Panc1 (cell line): ENCODE data around the gene TBC1D10B. TPM values are rescaled to one million over a fixed set of nuclear protein-coding genes. Genes with fewer than 3 reads are reported as not detected.

Experiments used
- ATAC-seq: fragments of 200-7000 bp; cut with Tn5 transposase; 2 replicates; pipeline ENCODE4 v1.9.1; 2020; ENCODE audit warnings: mild to moderate bottlenecking, moderate library complexity
- BruUV-seq: library from RNA; stranded (reverse); fragments of 400-500 nt; replicated peaks from 2 replicates; lab custom pipeline; 2021; lab: Mats Ljungman, UMichigan
- CTCF ChIA-PET: fragments of 300-600 bp; sonication (Branson Sonifier 250); formaldehyde crosslinking; loops from one replicate; lab custom pipeline; 2022; ENCODE audit warnings: antibody characterized with exemption; lab: Charles Lee
- POLR2A ChIA-PET: fragments of 300-600 bp; sonication (Branson Sonifier 250); formaldehyde crosslinking; loops from one replicate; lab custom pipeline; 2022; ENCODE audit warnings: antibody characterized with exemption; lab: Charles Lee
- DNase-seq: peaks from one replicate; pipeline ENCODE4 v3.0.0-alpha.2; 2010; ENCODE audit warnings: low read depth, low spot score
- H3K27ac ChIP-seq: 2 replicates; pipeline ENCODE4 v1.5.1; 2011; ENCODE audit warnings: mild to moderate bottlenecking, low read length, inconsistent platforms
- H3K27me3 ChIP-seq: fragments of 200-500 bp; sonication (Bioruptor generic); 2 replicates; pipeline ENCODE4 v1.6.0; 2014; ENCODE audit warnings: low read length, inconsistent platforms; ENCODE audit not compliant: control insufficient read depth, insufficient read depth
- H3K36me3 ChIP-seq: fragments of 200-500 bp; sonication (Bioruptor generic); 2 replicates; pipeline ENCODE4 v1.5.1; 2014; ENCODE audit warnings: inconsistent platforms, mild to moderate bottlenecking, low read length, moderate library complexity; ENCODE audit not compliant: control insufficient read depth, insufficient read depth
- H3K4me1 ChIP-seq: 2 replicates; pipeline ENCODE4 v1.5.1; 2011; ENCODE audit warnings: inconsistent platforms, mild to moderate bottlenecking, low read length, moderate library complexity; ENCODE audit not compliant: control insufficient read depth, insufficient read depth
- H3K4me3 ChIP-seq, 2 experiments: 2 replicates each; pipeline ENCODE4 v1.5.1; 2011 to 2012; ENCODE audit warnings: low read depth in 2 of 2, low read length in 2 of 2, mild to moderate bottlenecking in 2 of 2, inconsistent platforms in 1 of 2, moderate library complexity in 1 of 2
- H3K9me3 ChIP-seq: fragments of 200-500 bp; sonication (Bioruptor generic); 2 replicates; pipeline ENCODE4 v1.5.1; 2014; ENCODE audit warnings: low read depth, mild to moderate bottlenecking, inconsistent platforms, low read length, moderate library complexity; ENCODE audit not compliant: control insufficient read depth, insufficient read depth
- POLR2AphosphoS5 ChIP-seq: IDR thresholded peaks from 2 replicates; pipeline ENCODE4 v1.6.1; 2012; ENCODE audit warnings: mild to moderate bottlenecking, low read depth, low read length, moderate library complexity
- SIN3A ChIP-seq: IDR thresholded peaks from 2 replicates; pipeline ENCODE4 v1.6.1; 2012; ENCODE audit warnings: low read depth, mild to moderate bottlenecking, low read length, moderate library complexity, borderline replicate concordance; ENCODE audit not compliant: insufficient read depth
- in situ Hi-C: cut with HindIII; loops from 2 replicates; pipeline ENCODE4 v1.10.0; 2016; ENCODE audit warnings: low sequenced_read_pairs, low pct_unique_long_range_greater_than_20kb
- intact Hi-C: fragments of 100-400 bp; cut with micrococcal nuclease; formaldehyde crosslinking; loops from one replicate; pipeline ENCODE4 v1.10.0; 2022; ENCODE audit not compliant: unreplicated experiment
- total RNA-seq: library from RNA; stranded (reverse); gene quantifications from one replicate; pipeline ENCODE4 v1.2.1, GENCODE V29; 2021; ENCODE audit not compliant: unreplicated experiment
- TF ChIP-seq, protein P1 (sequence below): fragments of 450-650 bp; IDR thresholded peaks from 2 replicates; pipeline ENCODE4 v1.5.1; 2017; ENCODE audit warnings: mild to moderate bottlenecking
- TF ChIP-seq, protein P2 (sequence below), 2 experiments: IDR thresholded peaks; 2 replicates each; pipeline ENCODE4 v1.6.1; 2011 to 2012; ENCODE audit warnings: low read depth in 2 of 2, control low read depth in 1 of 2, low read length in 1 of 2, mild to moderate bottlenecking in 1 of 2, moderate library complexity in 1 of 2; ENCODE audit not compliant: insufficient read depth in 1 of 2

Gene TBC1D10B
- total RNA-seq, 1 experiment from 2014 or later, result 52.6 TPM

DNA sequence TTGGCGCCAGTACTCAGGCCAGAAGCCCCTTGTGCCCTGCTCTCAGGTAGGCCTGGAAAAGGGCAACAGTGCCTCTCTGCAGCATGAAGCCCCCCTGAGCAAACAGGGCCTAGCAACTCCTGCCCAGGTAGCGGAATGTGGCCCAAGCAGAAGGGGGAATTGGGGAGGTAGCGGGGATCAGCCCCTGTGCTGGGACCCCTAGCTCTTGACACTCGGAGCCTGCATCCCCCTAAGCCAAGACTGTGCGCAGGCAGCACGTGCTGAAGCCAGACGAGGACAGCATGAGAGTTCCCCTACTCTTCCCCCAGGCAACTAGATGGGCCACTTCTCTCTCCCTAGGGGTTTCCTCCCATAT lies 14.4 kb downstream of the TBC1D10B start:
- ATAC-seq, result no peak
- intact Hi-C loops, result no loop called here
- CTCF ChIA-PET, result interaction anchor here (1.5 kb wide), 1 partner anchor 264 kb away, joined by 3 read pairs; the partner anchor contains the start of gene TBX6

DNA sequence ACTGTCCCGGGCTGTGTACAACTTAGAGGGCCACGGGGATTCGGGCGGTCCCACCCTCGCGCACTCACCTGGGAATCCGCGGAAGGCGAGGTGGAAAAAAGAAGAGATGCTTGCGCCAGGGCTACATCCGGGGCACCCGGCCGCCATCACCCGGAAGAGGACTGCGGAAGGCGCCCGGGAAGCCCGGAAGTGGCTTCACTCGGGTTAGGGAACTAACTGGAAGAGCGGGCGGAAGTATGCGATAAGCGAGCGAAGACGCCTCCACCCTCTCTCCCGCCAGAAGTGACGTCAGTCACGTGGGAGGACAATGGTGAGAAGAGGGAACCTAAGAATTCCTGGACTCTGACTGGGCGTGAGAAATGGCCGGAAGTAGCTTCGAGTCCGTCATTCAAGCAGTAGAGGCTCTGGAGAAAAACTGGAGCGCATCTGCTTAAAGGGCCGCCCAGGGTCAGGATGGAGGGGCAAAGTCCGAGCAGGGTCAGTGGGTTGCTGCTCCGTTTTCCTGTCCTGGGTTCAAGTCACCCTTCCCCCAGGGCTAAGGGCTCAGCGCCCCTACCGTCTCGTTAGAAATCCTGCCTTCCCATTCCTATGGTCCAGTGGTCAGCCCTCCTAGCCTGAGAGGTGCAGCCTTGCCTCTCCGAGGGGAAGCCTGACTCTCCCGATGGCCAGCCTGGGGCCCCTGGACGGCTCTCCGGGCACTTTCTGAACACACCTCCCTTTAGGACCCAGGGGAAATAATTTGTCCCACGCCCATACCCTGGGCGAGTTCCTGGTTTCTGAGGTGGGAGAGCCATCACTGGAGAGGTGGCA lies 14.9 kb downstream of the TBC1D10B start, which contains the start of gene CD2BP2:
CD2BP2 (minus strand) TSS at position 165 of the 810 bp plus-strand sequence. CDS start 627 bp downstream, outside the sequence.
- in situ Hi-C loops (no loop called here), intact Hi-C loops (no loop called here)
- ChIA-PET CTCF (interaction anchor here (1.1 to 1.5 kb wide), 2 partner anchors 41 to 264 kb away, joined by 3 read pairs; partner anchors contain the start of gene TBX6), POLR2A (interaction anchor here (0.6 to 1.5 kb wide), 2 partner anchors 16 to 20 kb away, joined by 4 to 7 read pairs; no protein-coding TSS in a partner anchor)
- Histone ChIP-seq H3K9me3 (no peaks in the 10 kb centered on the region), H3K4me3 (peak within 1 kb of the TSS; percentile 98 to 99), H3K27me3 (no peaks in the 10 kb centered on the region), H3K27ac (peak within 1 kb of the TSS; percentile 99), H3K4me1 (peaks cover 49% of the 10 kb centered on the region), H3K36me3 (peaks cover 5% of the 10 kb centered on the region)
- peak; percentile 92 for ATAC-seq
- DNase-seq, result peak; percentile 98
- TSS peak; percentile 98 for BruUV-seq
- TF ChIP-seq, protein P1, sequence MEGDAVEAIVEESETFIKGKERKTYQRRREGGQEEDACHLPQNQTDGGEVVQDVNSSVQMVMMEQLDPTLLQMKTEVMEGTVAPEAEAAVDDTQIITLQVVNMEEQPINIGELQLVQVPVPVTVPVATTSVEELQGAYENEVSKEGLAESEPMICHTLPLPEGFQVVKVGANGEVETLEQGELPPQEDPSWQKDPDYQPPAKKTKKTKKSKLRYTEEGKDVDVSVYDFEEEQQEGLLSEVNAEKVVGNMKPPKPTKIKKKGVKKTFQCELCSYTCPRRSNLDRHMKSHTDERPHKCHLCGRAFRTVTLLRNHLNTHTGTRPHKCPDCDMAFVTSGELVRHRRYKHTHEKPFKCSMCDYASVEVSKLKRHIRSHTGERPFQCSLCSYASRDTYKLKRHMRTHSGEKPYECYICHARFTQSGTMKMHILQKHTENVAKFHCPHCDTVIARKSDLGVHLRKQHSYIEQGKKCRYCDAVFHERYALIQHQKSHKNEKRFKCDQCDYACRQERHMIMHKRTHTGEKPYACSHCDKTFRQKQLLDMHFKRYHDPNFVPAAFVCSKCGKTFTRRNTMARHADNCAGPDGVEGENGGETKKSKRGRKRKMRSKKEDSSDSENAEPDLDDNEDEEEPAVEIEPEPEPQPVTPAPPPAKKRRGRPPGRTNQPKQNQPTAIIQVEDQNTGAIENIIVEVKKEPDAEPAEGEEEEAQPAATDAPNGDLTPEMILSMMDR, result no peak
- TF ChIP-seq SIN3A, result peak; percentile 75; the same call in 1 of the 2 replicates
- TF ChIP-seq, protein P2, sequence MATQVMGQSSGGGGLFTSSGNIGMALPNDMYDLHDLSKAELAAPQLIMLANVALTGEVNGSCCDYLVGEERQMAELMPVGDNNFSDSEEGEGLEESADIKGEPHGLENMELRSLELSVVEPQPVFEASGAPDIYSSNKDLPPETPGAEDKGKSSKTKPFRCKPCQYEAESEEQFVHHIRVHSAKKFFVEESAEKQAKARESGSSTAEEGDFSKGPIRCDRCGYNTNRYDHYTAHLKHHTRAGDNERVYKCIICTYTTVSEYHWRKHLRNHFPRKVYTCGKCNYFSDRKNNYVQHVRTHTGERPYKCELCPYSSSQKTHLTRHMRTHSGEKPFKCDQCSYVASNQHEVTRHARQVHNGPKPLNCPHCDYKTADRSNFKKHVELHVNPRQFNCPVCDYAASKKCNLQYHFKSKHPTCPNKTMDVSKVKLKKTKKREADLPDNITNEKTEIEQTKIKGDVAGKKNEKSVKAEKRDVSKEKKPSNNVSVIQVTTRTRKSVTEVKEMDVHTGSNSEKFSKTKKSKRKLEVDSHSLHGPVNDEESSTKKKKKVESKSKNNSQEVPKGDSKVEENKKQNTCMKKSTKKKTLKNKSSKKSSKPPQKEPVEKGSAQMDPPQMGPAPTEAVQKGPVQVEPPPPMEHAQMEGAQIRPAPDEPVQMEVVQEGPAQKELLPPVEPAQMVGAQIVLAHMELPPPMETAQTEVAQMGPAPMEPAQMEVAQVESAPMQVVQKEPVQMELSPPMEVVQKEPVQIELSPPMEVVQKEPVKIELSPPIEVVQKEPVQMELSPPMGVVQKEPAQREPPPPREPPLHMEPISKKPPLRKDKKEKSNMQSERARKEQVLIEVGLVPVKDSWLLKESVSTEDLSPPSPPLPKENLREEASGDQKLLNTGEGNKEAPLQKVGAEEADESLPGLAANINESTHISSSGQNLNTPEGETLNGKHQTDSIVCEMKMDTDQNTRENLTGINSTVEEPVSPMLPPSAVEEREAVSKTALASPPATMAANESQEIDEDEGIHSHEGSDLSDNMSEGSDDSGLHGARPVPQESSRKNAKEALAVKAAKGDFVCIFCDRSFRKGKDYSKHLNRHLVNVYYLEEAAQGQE (IDR thresholded peaks at IDR 0.05; ENCODE audit: insufficient read depth in 1 of 2, low read depth in 2 of 2, low read length in 1 of 2), result no peak
- peak; percentile 83 for TF ChIP-seq POLR2AphosphoS5

More for the DNA sequence above, 14.4 kb downstream of the TBC1D10B start:
- Histone ChIP-seq H3K27ac (peak overlapping the region; percentile 99), H3K9me3 (no peaks in the 10 kb centered on the region), H3K27me3 (no peaks in the 10 kb centered on the region), H3K4me3 (peak overlapping the region; percentile 98 to 99), H3K36me3 (peaks cover 5% of the 10 kb centered on the region), H3K4me1 (peaks cover 49% of the 10 kb centered on the region)
- POLR2A ChIA-PET, result interaction anchor here (1.5 kb wide), 1 partner anchor 15 kb away, joined by 4 read pairs; no protein-coding TSS in a partner anchor
- no peak for DNase-seq
- TF ChIP-seq POLR2AphosphoS5, result 0 out of 2 replicates have a peak, but pooled peaks have one; percentile 4
- TF ChIP-seq, protein P1, result no peak
- no TSS peak for BruUV-seq
- in situ Hi-C loops, result no loop called here
